Erythroblast (primary cell): ENCODE data around the gene SNRPF.

ENCODE experiments used
- GATA1 ChIP-seq: IDR thresholded peaks from 2 replicates; pipeline ENCODE4 v1.6.1; 2011; ENCODE audit warnings: low read depth, mild to moderate bottlenecking, control low read depth, low read length, moderate library complexity
- POLR2A ChIP-seq: IDR thresholded peaks from 2 replicates; pipeline ENCODE4 v1.6.1; 2011; ENCODE audit warnings: mild to moderate bottlenecking, low read length

DNA sequence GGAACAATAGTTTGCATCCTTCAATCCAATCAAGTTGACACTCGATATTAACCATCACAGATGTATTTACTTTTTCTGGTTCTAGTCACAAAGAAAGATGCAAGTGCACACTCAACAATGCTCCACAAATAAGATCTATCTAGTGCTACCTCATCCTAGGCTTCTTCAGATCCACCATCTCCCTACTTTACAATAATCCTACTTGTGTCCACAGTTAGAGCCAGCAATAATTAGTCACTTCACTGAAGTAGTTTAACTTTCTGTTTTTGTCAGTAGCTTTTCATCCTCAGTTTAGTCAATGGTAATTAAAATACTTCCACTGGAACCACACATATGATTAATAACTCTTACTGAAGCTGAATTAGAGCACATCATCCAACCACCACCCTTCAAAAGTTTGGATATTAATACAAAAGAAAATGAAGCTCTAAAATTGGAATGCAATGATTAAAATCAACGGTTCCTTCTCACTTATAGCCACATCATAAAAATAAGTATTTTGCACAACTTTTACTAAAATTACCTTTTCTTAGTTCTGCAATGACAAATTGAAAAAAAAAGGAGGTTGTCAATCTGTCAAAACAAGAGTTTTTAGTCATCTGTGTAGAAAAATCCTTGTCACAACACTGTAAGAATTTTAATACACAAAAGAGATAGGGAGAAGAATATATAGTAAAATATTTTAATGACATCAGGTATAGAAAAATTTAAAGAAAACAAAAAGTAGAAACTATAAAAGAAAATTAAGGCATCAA, 28.2 kb upstream of the SNRPF start:
- TF ChIP-seq POLR2A (no peak), GATA1 (no peak)
